Keratinocyte (primary cell): Measurements from ENCODE around the gene HOXB7. TPM values are rescaled to one million over a fixed set of nuclear protein-coding genes. Genes with fewer than 3 reads are reported as not detected.

Experiments
- DNase-seq: peaks from one replicate; pipeline ENCODE4 v3.0.0-alpha.2; 2011; ENCODE audit warnings: low read depth, missing footprints, low spot score
- FAIRE-seq: peaks from 2 replicates; lab custom pipeline; 2011; peaks lifted over from hg19 to GRCh38; lab: Jason Lieb, UNC
- H2AFZ ChIP-seq: 2 replicates; pipeline ENCODE4 v1.6.0; 2012; ENCODE audit warnings: low read length, control low read depth, inconsistent platforms; ENCODE audit not compliant: control insufficient read depth
- H3K27ac ChIP-seq: 2 replicates; pipeline ENCODE4 v1.5.1; 2011; ENCODE audit warnings: low read length; ENCODE audit not compliant: control insufficient read depth, insufficient read depth
- H3K27me3 ChIP-seq: 3 replicates; pipeline ENCODE4 v1.6.0; 2011; ENCODE audit warnings: low read length; ENCODE audit not compliant: control insufficient read depth, insufficient read depth; ENCODE audit errors: extremely low read depth
- H3K36me3 ChIP-seq, 2 experiments: 2 replicates in 1 of 2; 3 replicates in 1 of 2; pipeline ENCODE4 v1.5.1; 2011; ENCODE audit warnings: low read length in 2 of 2, mild to moderate bottlenecking in 1 of 2; ENCODE audit not compliant: control insufficient read depth in 2 of 2, insufficient read depth in 2 of 2; ENCODE audit errors: extremely low read depth in 1 of 2
- H3K4me1 ChIP-seq: 3 replicates; pipeline ENCODE4 v1.5.1; 2011; ENCODE audit warnings: low read length; ENCODE audit not compliant: control insufficient read depth, insufficient read depth; ENCODE audit errors: extremely low read depth
- H3K4me2 ChIP-seq: 3 replicates; pipeline ENCODE4 v1.6.0; 2011; ENCODE audit warnings: low read depth, low read length; ENCODE audit not compliant: control insufficient read depth, insufficient read depth; ENCODE audit errors: extremely low read depth
- H3K4me3 ChIP-seq, 3 experiments: fragments of 200-600 bp in 1 of 3; sonication (generic) in 1 of 3; 2 replicates in 2 of 3; 3 replicates in 1 of 3; pipeline ENCODE4 v1.5.1; 2011 to 2016; ENCODE audit warnings: low read length in 3 of 3, mild to moderate bottlenecking in 3 of 3, control low read depth in 2 of 3, inconsistent platforms in 1 of 3, low read depth in 1 of 3, mixed read lengths in 1 of 3, mixed run types in 1 of 3, moderate library complexity in 1 of 3; ENCODE audit not compliant: control insufficient read depth in 2 of 3, insufficient read depth in 2 of 3; ENCODE audit errors: extremely low read depth in 1 of 3
- H3K79me2 ChIP-seq: 2 replicates; pipeline ENCODE4 v1.6.0; 2012; ENCODE audit warnings: low read length; ENCODE audit not compliant: control insufficient read depth, insufficient read depth
- H3K9ac ChIP-seq: 3 replicates; pipeline ENCODE4 v1.6.0; 2011; ENCODE audit warnings: low read length; ENCODE audit not compliant: control insufficient read depth, insufficient read depth; ENCODE audit errors: extremely low read depth
- H3K9me1 ChIP-seq: 3 replicates; pipeline ENCODE4 v1.6.0; 2011; ENCODE audit warnings: low read length; ENCODE audit not compliant: control insufficient read depth, insufficient read depth; ENCODE audit errors: extremely low read depth
- H3K9me3 ChIP-seq: 2 replicates; pipeline ENCODE4 v1.5.1; 2012; ENCODE audit warnings: low read depth, low read length; ENCODE audit not compliant: control insufficient read depth
- H4K20me1 ChIP-seq: 3 replicates; pipeline ENCODE4 v1.6.0; 2011; ENCODE audit warnings: low read length; ENCODE audit not compliant: control insufficient read depth, insufficient read depth; ENCODE audit errors: extremely low read depth
- EZH2 ChIP-seq: IDR thresholded peaks from one replicate; pipeline ENCODE4 v1.6.1; 2012; ENCODE audit warnings: inconsistent platforms, mild to moderate bottlenecking, low read length, moderate library complexity
- dilution Hi-C: fragments of 300-500 bp; cut with MboI; formaldehyde crosslinking; loops from one replicate; pipeline ENCODE4 v1.7.0; 2020; ENCODE audit warnings: low sequenced_read_pairs; ENCODE audit not compliant: extremely low pct_ligation_motif_present
- polyA plus RNA-seq, 5 experiments: library from polyadenylated mRNA; depleted of rRNA in 3 of 5; stranded (reverse) in 3 of 5; stranded (forward) in 1 of 5; unstranded in 1 of 5; fragments of >200 nt; gene quantifications; 1 replicate in 1 of 5; 2 replicates in 3 of 5; 3 replicates in 1 of 5; pipeline versions ENCODE4 v1.2.1 to v1.2.3, GENCODE V29; 2011 to 2012; ENCODE audit warnings: missing spikeins in 2 of 5, low read depth in 1 of 5, low replicate concordance in 1 of 5
- TF ChIP-seq, protein P1 (sequence below), 3 experiments: IDR thresholded peaks in 1 of 3; conservative IDR thresholded peaks in 1 of 3; optimal IDR thresholded peaks in 1 of 3; 2 replicates in 2 of 3; 3 replicates in 1 of 3; pipeline versions ENCODE3 to v1.5.1; 2011; ENCODE audit warnings: low read length in 3 of 3, mild to moderate bottlenecking in 3 of 3, moderate library complexity in 2 of 3, control low read depth in 1 of 3, inconsistent platforms in 1 of 3; ENCODE audit not compliant: insufficient read depth in 2 of 3; ENCODE audit errors: extremely low read depth in 1 of 3

Gene HOXB7
- polyA plus RNA-seq, 1 donor (not counting 4 experiments of a cell fraction or from before 2014, with no cell fraction given) = 1.0 TPM

DNA sequence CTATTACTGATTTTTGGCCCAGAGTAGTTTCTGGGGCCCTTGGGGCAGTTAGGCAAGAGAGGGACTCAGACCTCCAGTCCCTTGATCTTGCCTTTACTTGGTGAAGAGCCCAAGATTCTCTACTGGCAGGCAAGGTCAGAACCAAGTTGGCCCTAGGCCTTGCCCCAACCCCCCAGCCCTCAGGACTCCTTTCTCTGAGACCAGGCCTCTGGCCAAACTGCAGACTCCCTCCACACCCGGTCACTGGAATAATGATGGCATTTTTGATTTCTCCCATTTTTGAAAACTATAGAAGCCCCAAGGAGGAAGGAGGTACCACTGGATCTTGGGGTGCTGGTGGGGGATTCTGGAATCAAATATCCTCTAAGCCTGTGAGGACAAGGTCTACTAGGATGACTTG, 33.3 kb upstream of the HOXB7 start:
- Histone ChIP-seq H3K9me1 (no peaks in the 10 kb centered on the region), H4K20me1 (peaks cover 4% of the 10 kb centered on the region), H3K4me1 (no peaks in the 10 kb centered on the region), H3K27ac (no peak overlapping the region), H3K9me3 (no peaks in the 10 kb centered on the region), H3K27me3 (peaks cover 97% of the 10 kb centered on the region), H3K36me3 (no peaks in the 10 kb centered on the region), H3K4me2 (no peak overlapping the region), H3K9ac (no peak overlapping the region), H3K4me3 (no peak overlapping the region), H3K79me2 (no peaks in the 10 kb centered on the region), H2AFZ (no peak overlapping the region)
- no peak for DNase-seq
- no peak for FAIRE-seq
- dilution Hi-C loops = no loop called here
- TF ChIP-seq, protein P1, sequence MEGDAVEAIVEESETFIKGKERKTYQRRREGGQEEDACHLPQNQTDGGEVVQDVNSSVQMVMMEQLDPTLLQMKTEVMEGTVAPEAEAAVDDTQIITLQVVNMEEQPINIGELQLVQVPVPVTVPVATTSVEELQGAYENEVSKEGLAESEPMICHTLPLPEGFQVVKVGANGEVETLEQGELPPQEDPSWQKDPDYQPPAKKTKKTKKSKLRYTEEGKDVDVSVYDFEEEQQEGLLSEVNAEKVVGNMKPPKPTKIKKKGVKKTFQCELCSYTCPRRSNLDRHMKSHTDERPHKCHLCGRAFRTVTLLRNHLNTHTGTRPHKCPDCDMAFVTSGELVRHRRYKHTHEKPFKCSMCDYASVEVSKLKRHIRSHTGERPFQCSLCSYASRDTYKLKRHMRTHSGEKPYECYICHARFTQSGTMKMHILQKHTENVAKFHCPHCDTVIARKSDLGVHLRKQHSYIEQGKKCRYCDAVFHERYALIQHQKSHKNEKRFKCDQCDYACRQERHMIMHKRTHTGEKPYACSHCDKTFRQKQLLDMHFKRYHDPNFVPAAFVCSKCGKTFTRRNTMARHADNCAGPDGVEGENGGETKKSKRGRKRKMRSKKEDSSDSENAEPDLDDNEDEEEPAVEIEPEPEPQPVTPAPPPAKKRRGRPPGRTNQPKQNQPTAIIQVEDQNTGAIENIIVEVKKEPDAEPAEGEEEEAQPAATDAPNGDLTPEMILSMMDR (optimal IDR thresholded peaks at IDR 0.05 in 1 of 3, IDR thresholded peaks at IDR 0.05 in 1 of 3, conservative IDR thresholded peaks at IDR 0.05 in 1 of 3; ENCODE audit: extremely low read depth in 1 of 3, insufficient read depth in 2 of 3, low read length in 3 of 3) = no peak
- TF ChIP-seq EZH2 = no peak

DNA sequence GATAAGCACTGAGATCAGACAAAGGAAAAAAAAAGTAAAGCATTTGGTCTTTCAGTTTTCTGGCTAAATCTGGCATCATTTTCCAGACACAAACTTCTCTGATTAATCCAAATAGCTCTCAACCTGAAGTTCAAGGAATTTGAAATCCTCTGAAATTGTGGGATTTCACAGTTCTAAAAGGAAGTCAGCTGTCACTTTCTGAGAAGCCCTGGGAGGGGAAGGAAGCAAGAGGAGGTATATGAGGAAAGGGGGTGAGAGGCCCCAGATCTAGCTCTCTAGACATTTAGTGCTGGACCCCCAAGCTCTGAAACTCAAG, 32.8 kb upstream of the HOXB7 start:
- no peak for DNase-seq
- Histone ChIP-seq H3K36me3 (no peaks in the 10 kb centered on the region), H3K4me3 (no peak overlapping the region), H4K20me1 (peaks cover 4% of the 10 kb centered on the region), H3K4me2 (no peak overlapping the region), H3K79me2 (no peaks in the 10 kb centered on the region), H2AFZ (no peak overlapping the region), H3K27me3 (peaks cover 99% of the 10 kb centered on the region), H3K27ac (no peak overlapping the region), H3K9me3 (no peaks in the 10 kb centered on the region), H3K4me1 (no peaks in the 10 kb centered on the region), H3K9ac (no peak overlapping the region), H3K9me1 (no peaks in the 10 kb centered on the region)
- no peak for FAIRE-seq
- TF ChIP-seq, protein P1 (optimal IDR thresholded peaks at IDR 0.05 in 1 of 3, IDR thresholded peaks at IDR 0.05 in 1 of 3, conservative IDR thresholded peaks at IDR 0.05 in 1 of 3; ENCODE audit: extremely low read depth in 1 of 3, insufficient read depth in 2 of 3, low read length in 3 of 3) = no peak
- no peak for TF ChIP-seq EZH2
- dilution Hi-C loops = no loop called here
